ENCODE data around the gene CLEC16A. TPM values are rescaled to one million over a fixed set of nuclear protein-coding genes. Genes with fewer than 3 reads are reported as not detected.

The CLEC16A gene
- polyA plus RNA-seq, 3 donors: 3.4 to 12.0 (median 5.8) TPM

DNA sequence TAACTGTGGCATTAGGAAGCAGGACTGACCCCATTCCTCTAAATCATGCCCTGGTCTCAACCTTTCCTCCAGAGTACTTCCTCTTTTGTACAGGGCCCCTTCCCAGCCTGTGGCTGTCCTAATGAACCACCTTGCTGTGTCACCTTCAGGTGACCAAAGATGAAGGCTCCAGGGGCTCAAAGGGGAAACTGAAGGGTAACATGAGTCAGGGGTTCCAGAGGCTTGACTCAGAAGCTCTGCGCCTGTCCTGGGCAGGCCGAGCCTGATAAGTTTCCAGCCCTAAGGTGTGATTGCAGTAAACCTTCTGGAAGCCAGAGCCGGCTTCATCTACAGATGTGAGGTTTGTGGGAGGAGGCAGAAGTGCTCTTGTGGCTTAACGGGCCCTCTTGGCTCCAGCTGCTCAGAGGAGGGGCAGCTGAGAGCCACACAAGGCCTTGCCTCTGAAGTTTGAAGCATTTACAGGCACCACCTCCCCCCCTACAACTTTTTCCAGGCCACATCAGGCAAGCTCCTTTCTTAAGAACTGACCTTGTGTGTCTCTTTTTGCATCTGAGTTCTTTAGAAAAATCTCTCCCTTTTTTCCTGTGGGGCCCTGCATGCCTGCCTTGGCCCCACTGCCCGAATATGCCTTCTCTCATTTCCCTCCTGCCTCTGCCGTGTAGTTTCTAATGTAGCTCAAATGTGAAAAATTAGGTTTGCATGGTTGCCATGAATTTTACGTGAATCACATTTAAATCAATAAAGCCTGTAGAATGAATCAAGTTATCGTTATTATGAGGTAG, 149.9 kb downstream of the CLEC16A start:
- H3K27ac ChIP-seq (ENCODE audit: low read depth in 1 of 2, low read length in 2 of 2): no peak overlapping the region
- no peak overlapping the region for H3K4me2 ChIP-seq (replicated peaks; ENCODE audit: extremely low read depth, low read length, poor library complexity, severe bottlenecking)
- WGBS (ENCODE audit: insufficient coverage): 24% methylated on average over 5 of the region's 8 CpGs
- peaks cover 0 to 53% of the 10 kb centered on the region in 2 donors for H3K36me3 ChIP-seq (replicated peaks in 1 of 2; ENCODE audit: control insufficient read depth in 1 of 2, insufficient read depth in 2 of 2, low read length in 2 of 2)
- H3K9me3 Mint-ChIP-seq: peaks cover 0 to 1% (median 0%) of the 10 kb centered on the region in 7 donors
- peaks cover 44 to 46% of the 10 kb centered on the region in 2 donors for H3K36me3 Mint-ChIP-seq
- H3K4me1 Mint-ChIP-seq: peaks cover 19% of the 10 kb centered on the region
- no peak overlapping the region for H2AFZ ChIP-seq (ENCODE audit: insufficient read depth, low read depth, low read length, poor library complexity, severe bottlenecking)
- peaks cover 0 to 2% (median 0%) of the 10 kb centered on the region in 3 donors for H3K27me3 Mint-ChIP-seq (ENCODE audit: low read depth in 3 of 3)
- intact Hi-C loops (cut with micrococcal nuclease): no loop called here
- H3K27ac Mint-ChIP-seq: no peak overlapping the region
- no peaks in the 10 kb centered on the region for H3K9me3 ChIP-seq (replicated peaks in 1 of 2; ENCODE audit: control insufficient read depth in 1 of 2, insufficient read depth in 1 of 2, low read length in 2 of 2)
- H4K20me1 ChIP-seq (ENCODE audit: insufficient read depth, low read length): peaks cover 9% of the 10 kb centered on the region
- TF ChIP-seq, protein P1, sequence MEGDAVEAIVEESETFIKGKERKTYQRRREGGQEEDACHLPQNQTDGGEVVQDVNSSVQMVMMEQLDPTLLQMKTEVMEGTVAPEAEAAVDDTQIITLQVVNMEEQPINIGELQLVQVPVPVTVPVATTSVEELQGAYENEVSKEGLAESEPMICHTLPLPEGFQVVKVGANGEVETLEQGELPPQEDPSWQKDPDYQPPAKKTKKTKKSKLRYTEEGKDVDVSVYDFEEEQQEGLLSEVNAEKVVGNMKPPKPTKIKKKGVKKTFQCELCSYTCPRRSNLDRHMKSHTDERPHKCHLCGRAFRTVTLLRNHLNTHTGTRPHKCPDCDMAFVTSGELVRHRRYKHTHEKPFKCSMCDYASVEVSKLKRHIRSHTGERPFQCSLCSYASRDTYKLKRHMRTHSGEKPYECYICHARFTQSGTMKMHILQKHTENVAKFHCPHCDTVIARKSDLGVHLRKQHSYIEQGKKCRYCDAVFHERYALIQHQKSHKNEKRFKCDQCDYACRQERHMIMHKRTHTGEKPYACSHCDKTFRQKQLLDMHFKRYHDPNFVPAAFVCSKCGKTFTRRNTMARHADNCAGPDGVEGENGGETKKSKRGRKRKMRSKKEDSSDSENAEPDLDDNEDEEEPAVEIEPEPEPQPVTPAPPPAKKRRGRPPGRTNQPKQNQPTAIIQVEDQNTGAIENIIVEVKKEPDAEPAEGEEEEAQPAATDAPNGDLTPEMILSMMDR (IDR thresholded peaks at IDR 0.05): no peak
- no peak overlapping the region for H3K4me3 Mint-ChIP-seq
- H3K4me3 ChIP-seq (replicated peaks in 1 of 3; ENCODE audit: low read depth in 2 of 3, low read length in 3 of 3): no peak overlapping the region
- no peaks in the 10 kb centered on the region for H3K79me2 ChIP-seq (ENCODE audit: insufficient read depth, low read length)
- H3K4me1 ChIP-seq (ENCODE audit: control insufficient read depth in 1 of 2, insufficient read depth in 2 of 2, low read length in 2 of 2): peaks cover 8 to 17% of the 10 kb centered on the region in 2 donors
- no peak overlapping the region for H3K9ac ChIP-seq (ENCODE audit: insufficient read depth, low read length, poor library complexity, severe bottlenecking)
- no peaks in the 10 kb centered on the region for H3K27me3 ChIP-seq (ENCODE audit: control insufficient read depth in 2 of 2, insufficient read depth in 2 of 2, low read length in 2 of 2)
- peak in 2 of 3 donors; percentile 7 to 50 for DNase-seq

DNA sequence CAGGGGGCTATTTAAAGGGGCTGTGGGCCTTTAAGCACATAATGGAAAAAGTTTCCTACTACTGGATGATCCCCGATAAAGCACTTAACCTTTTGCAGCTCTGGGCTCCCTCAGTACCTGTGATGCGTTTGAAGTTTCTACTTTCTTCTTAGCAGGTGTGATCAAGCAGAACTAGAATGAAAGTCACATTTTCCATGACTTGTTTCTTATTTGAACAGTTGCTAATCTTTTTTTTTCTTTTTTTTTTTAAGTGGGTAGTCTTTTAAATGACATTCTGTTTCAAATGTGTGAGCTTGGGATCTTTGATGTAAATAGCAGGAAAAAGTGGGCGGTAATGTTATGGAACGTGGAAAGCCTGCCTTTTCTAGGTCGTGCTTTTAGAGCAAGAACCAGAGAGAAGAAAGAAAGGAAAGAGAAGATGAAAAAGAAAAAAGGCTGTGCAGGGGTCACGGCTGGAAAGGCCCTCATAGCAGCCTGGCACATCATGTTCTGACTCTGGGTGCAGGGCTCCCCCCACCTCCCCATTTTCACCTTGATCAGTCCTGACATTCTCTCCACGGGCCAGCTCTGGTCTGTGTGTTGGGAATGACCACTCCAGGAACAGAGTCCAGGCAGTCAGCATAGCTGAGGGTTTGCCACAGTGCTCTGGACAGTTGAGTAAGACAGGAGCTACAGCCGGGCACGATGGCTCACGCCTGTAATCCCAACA, 150.6 kb downstream of the CLEC16A start:
- intact Hi-C loops (cut with micrococcal nuclease): no loop called here
- DNase-seq: no peak
- no peak overlapping the region for H3K4me3 Mint-ChIP-seq
- no peak overlapping the region for H3K9ac ChIP-seq (ENCODE audit: insufficient read depth, low read length, poor library complexity, severe bottlenecking)
- TF ChIP-seq, protein P1 (IDR thresholded peaks at IDR 0.05): no peak
- WGBS (ENCODE audit: insufficient coverage): 85% methylated on average over 2 of the region's 10 CpGs
- peaks cover 42 to 48% of the 10 kb centered on the region in 2 donors for H3K36me3 Mint-ChIP-seq
- peaks cover 0 to 2% (median 0%) of the 10 kb centered on the region in 3 donors for H3K27me3 Mint-ChIP-seq (ENCODE audit: low read depth in 3 of 3)
- H3K9me3 Mint-ChIP-seq: no peaks in the 10 kb centered on the region
- no peaks in the 10 kb centered on the region for H3K27me3 ChIP-seq (ENCODE audit: control insufficient read depth in 2 of 2, insufficient read depth in 2 of 2, low read length in 2 of 2)
- H3K4me1 Mint-ChIP-seq: peaks cover 19% of the 10 kb centered on the region
- no peak overlapping the region for H3K4me3 ChIP-seq (replicated peaks in 1 of 3; ENCODE audit: low read depth in 2 of 3, low read length in 3 of 3)
- H3K9me3 ChIP-seq (replicated peaks in 1 of 2; ENCODE audit: control insufficient read depth in 1 of 2, insufficient read depth in 1 of 2, low read length in 2 of 2): no peaks in the 10 kb centered on the region
- peaks cover 0 to 45% of the 10 kb centered on the region in 2 donors for H3K36me3 ChIP-seq (replicated peaks in 1 of 2; ENCODE audit: control insufficient read depth in 1 of 2, insufficient read depth in 2 of 2, low read length in 2 of 2)
- no peaks in the 10 kb centered on the region for H3K79me2 ChIP-seq (ENCODE audit: insufficient read depth, low read length)
- peaks cover 9% of the 10 kb centered on the region for H4K20me1 ChIP-seq (ENCODE audit: insufficient read depth, low read length)
- no peak overlapping the region for H3K27ac Mint-ChIP-seq
- H2AFZ ChIP-seq (ENCODE audit: insufficient read depth, low read depth, low read length, poor library complexity, severe bottlenecking): no peak overlapping the region
- H3K27ac ChIP-seq (ENCODE audit: low read depth in 1 of 2, low read length in 2 of 2): no peak overlapping the region
- H3K4me2 ChIP-seq (replicated peaks; ENCODE audit: extremely low read depth, low read length, poor library complexity, severe bottlenecking): no peak overlapping the region
- H3K4me1 ChIP-seq (ENCODE audit: control insufficient read depth in 1 of 2, insufficient read depth in 2 of 2, low read length in 2 of 2): peaks cover 8 to 17% of the 10 kb centered on the region in 2 donors

Measured in CD14-positive monocyte (primary cell).